ENCODE measurements around the gene FHOD3. TPM values are rescaled to one million over a fixed set of nuclear protein-coding genes. Genes with fewer than 3 reads are reported as not detected.

FHOD3 gene
- total and polyA plus RNA-seq, 10 donors = 1.2 to 2.7 (median 1.9) TPM

GRCh38 chr18:36476433-36476832 is 178.9 kb downstream of the FHOD3 start:
- DNase-seq = no peak
- Histone ChIP-seq H3K27me3 (replicated peaks in 1 of 7) (peaks cover 0 to 6% (median 0%) of the 10 kb centered on the region in 7 donors), H3K36me3 (no peaks in the 10 kb centered on the region), H3K27ac (no peak overlapping the region), H3K9me3 (no peaks in the 10 kb centered on the region), H3K4me1 (no peaks in the 10 kb centered on the region), H3K4me3 (no peak overlapping the region)
- TF ChIP-seq POLR2A (IDR thresholded peaks at IDR 0.05) (no peak), CTCF (IDR thresholded peaks at IDR 0.05 in 8 of 11, conservative IDR thresholded peaks at IDR 0.05 in 3 of 11) (no peak), POLR2AphosphoS5 (IDR thresholded peaks at IDR 0.05) (no peak)
- 79 to 91% (median 84%) methylated on average over 4 of the region's 4 CpGs for WGBS, 5 donors
- intact Hi-C loops (cut with DNase I; ENCODE audit: low total_unique reads) = no loop called here

GRCh38 chr18:36477776-36478175 is 180.3 kb downstream of the FHOD3 start:
- no peak for DNase-seq
- peaks cover 0 to 6% (median 0%) of the 10 kb centered on the region in 7 donors for H3K27me3 ChIP-seq (replicated peaks in 1 of 7)
- H3K9me3 ChIP-seq = no peaks in the 10 kb centered on the region
- no peaks in the 10 kb centered on the region for H3K4me1 ChIP-seq
- H3K36me3 ChIP-seq = no peaks in the 10 kb centered on the region
- no peak overlapping the region for H3K4me3 ChIP-seq
- intact Hi-C loops (cut with DNase I; ENCODE audit: low total_unique reads) = no loop called here
- TF ChIP-seq CTCF (IDR thresholded peaks at IDR 0.05 in 8 of 11, conservative IDR thresholded peaks at IDR 0.05 in 3 of 11) (no peak), POLR2A (IDR thresholded peaks at IDR 0.05) (no peak), POLR2AphosphoS5 (IDR thresholded peaks at IDR 0.05) (no peak)
- WGBS, 5 donors = 74 to 88% (median 79%) methylated on average over 3 of the region's 3 CpGs
- H3K27ac ChIP-seq = no peak overlapping the region

- H3K27ac ChIP-seq = no peak overlapping the region
- no peak for TF ChIP-seq POLR2A (IDR thresholded peaks at IDR 0.05)
- no peak for TF ChIP-seq CTCF (IDR thresholded peaks at IDR 0.05 in 8 of 11, conservative IDR thresholded peaks at IDR 0.05 in 3 of 11)
- no peak for TF ChIP-seq POLR2AphosphoS5 (IDR thresholded peaks at IDR 0.05)
- peaks cover 0 to 6% (median 0%) of the 10 kb centered on the region in 7 donors for H3K27me3 ChIP-seq (replicated peaks in 1 of 7)
- 36 to 65% (median 43%) methylated on average over 4 of the region's 4 CpGs for WGBS, 5 donors
- no peaks in the 10 kb centered on the region for H3K4me1 ChIP-seq
- intact Hi-C loops (cut with DNase I; ENCODE audit: low total_unique reads) = no loop called here
- H3K4me3 ChIP-seq = no peak overlapping the region
- no peaks in the 10 kb centered on the region for H3K9me3 ChIP-seq
- no peak for DNase-seq
- H3K36me3 ChIP-seq = no peaks in the 10 kb centered on the region
Observed at GRCh38 chr18:36481201-36481657, 183.7 kb downstream of the FHOD3 start.

- Histone ChIP-seq H3K9me3 (no peaks in the 10 kb centered on the region), H3K4me3 (no peak overlapping the region), H3K4me1 (no peaks in the 10 kb centered on the region), H3K27ac (no peak overlapping the region), H3K36me3 (no peaks in the 10 kb centered on the region), H3K27me3 (replicated peaks in 1 of 7) (peaks cover 0 to 6% (median 0%) of the 10 kb centered on the region in 7 donors)
- TF ChIP-seq POLR2AphosphoS5 (IDR thresholded peaks at IDR 0.05) (no peak), CTCF (IDR thresholded peaks at IDR 0.05 in 8 of 11, conservative IDR thresholded peaks at IDR 0.05 in 3 of 11) (no peak), POLR2A (IDR thresholded peaks at IDR 0.05) (no peak)
- intact Hi-C loops (cut with DNase I; ENCODE audit: low total_unique reads) = no loop called here
- DNase-seq = no peak
- WGBS, 5 donors = 77 to 84% (median 78%) methylated on average over 1 of the region's 1 CpG
Observed at GRCh38 chr18:36481935-36482334, 184.4 kb downstream of the FHOD3 start.

Measured in spleen (tissue), 11 donors.